ENCODE results near the gene MID1.

MID1 gene

GRCh38 chrX:10607233-10607632 is 13.2 kb downstream of the MID1 start:
- no peaks in the 10 kb centered on the region for H3K27me3 ChIP-seq (ENCODE audit: insufficient read depth, poor library complexity, severe bottlenecking)
- ATAC-seq (ENCODE audit: low read depth) (no peak), DNase-seq (ENCODE audit: low spot score) (no peak)
- no peaks in the 10 kb centered on the region for H3K9me3 ChIP-seq (ENCODE audit: severe bottlenecking)
- peaks cover 9% of the 10 kb centered on the region for H3K4me1 ChIP-seq (ENCODE audit: insufficient read depth, poor library complexity, severe bottlenecking)
- no peaks in the 10 kb centered on the region for H3K36me3 ChIP-seq (ENCODE audit: low read depth)
- H3K27ac ChIP-seq (ENCODE audit: poor library complexity, severe bottlenecking) = no peak overlapping the region
- H3K4me3 ChIP-seq (ENCODE audit: severe bottlenecking) = no peak overlapping the region
- no peak for TF ChIP-seq CTCF (IDR thresholded peaks at IDR 0.05; ENCODE audit: poor library complexity, severe bottlenecking)

- no peak for TF ChIP-seq CTCF (IDR thresholded peaks at IDR 0.05; ENCODE audit: poor library complexity, severe bottlenecking)
- Histone ChIP-seq H3K4me3 (ENCODE audit: severe bottlenecking) (no peak overlapping the region), H3K27ac (ENCODE audit: poor library complexity, severe bottlenecking) (no peak overlapping the region), H3K4me1 (ENCODE audit: insufficient read depth, poor library complexity, severe bottlenecking) (no peaks in the 10 kb centered on the region), H3K9me3 (ENCODE audit: severe bottlenecking) (no peaks in the 10 kb centered on the region), H3K36me3 (ENCODE audit: low read depth) (no peaks in the 10 kb centered on the region), H3K27me3 (ENCODE audit: insufficient read depth, poor library complexity, severe bottlenecking) (no peaks in the 10 kb centered on the region)
- ATAC-seq (ENCODE audit: low read depth) (no peak), DNase-seq (ENCODE audit: low spot score) (no peak)
These were observed 16.8 kb downstream of the MID1 start for GRCh38 chrX:10603612-10604011.

GRCh38 chrX:10602646-10603045 is 17.7 kb downstream of the MID1 start:
- Histone ChIP-seq H3K9me3 (ENCODE audit: severe bottlenecking) (no peaks in the 10 kb centered on the region), H3K27ac (ENCODE audit: poor library complexity, severe bottlenecking) (no peak overlapping the region), H3K36me3 (ENCODE audit: low read depth) (no peaks in the 10 kb centered on the region), H3K4me3 (ENCODE audit: severe bottlenecking) (no peak overlapping the region), H3K4me1 (ENCODE audit: insufficient read depth, poor library complexity, severe bottlenecking) (no peaks in the 10 kb centered on the region), H3K27me3 (ENCODE audit: insufficient read depth, poor library complexity, severe bottlenecking) (no peaks in the 10 kb centered on the region)
- DNase-seq (ENCODE audit: low spot score) (no peak), ATAC-seq (ENCODE audit: low read depth) (peak; percentile 61)
- TF ChIP-seq CTCF (IDR thresholded peaks at IDR 0.05; ENCODE audit: poor library complexity, severe bottlenecking) = no peak

- no peak overlapping the region for H3K27ac ChIP-seq (ENCODE audit: poor library complexity, severe bottlenecking)
- no peaks in the 10 kb centered on the region for H3K4me1 ChIP-seq (ENCODE audit: insufficient read depth, poor library complexity, severe bottlenecking)
- H3K27me3 ChIP-seq (ENCODE audit: insufficient read depth, poor library complexity, severe bottlenecking) = no peaks in the 10 kb centered on the region
- H3K4me3 ChIP-seq (ENCODE audit: severe bottlenecking) = no peak overlapping the region
- no peak for ATAC-seq (ENCODE audit: low read depth)
- DNase-seq (ENCODE audit: low spot score) = no peak
- no peaks in the 10 kb centered on the region for H3K36me3 ChIP-seq (ENCODE audit: low read depth)
- no peak for TF ChIP-seq CTCF (IDR thresholded peaks at IDR 0.05; ENCODE audit: poor library complexity, severe bottlenecking)
- H3K9me3 ChIP-seq (ENCODE audit: severe bottlenecking) = no peaks in the 10 kb centered on the region
These were observed 19.9 kb downstream of the MID1 start for GRCh38 chrX:10600479-10600878.

GRCh38 chrX:10598540-10598939 is 21.8 kb downstream of the MID1 start:
- H3K9me3 ChIP-seq (ENCODE audit: severe bottlenecking) = no peaks in the 10 kb centered on the region
- DNase-seq (ENCODE audit: low spot score) (no peak), ATAC-seq (ENCODE audit: low read depth) (no peak)
- no peak overlapping the region for H3K4me3 ChIP-seq (ENCODE audit: severe bottlenecking)
- H3K4me1 ChIP-seq (ENCODE audit: insufficient read depth, poor library complexity, severe bottlenecking) = no peaks in the 10 kb centered on the region
- no peaks in the 10 kb centered on the region for H3K36me3 ChIP-seq (ENCODE audit: low read depth)
- H3K27ac ChIP-seq (ENCODE audit: poor library complexity, severe bottlenecking) = no peak overlapping the region
- no peaks in the 10 kb centered on the region for H3K27me3 ChIP-seq (ENCODE audit: insufficient read depth, poor library complexity, severe bottlenecking)
- TF ChIP-seq CTCF (IDR thresholded peaks at IDR 0.05; ENCODE audit: poor library complexity, severe bottlenecking) = no peak

Measured in RWPE2 (cell line).